ENCODE data around the gene POLR3A. TPM values are rescaled to one million over a fixed set of nuclear protein-coding genes. Genes with fewer than 3 reads are reported as not detected.

Gene POLR3A
- total RNA-seq, 1 donor: 11.9 TPM

DNA sequence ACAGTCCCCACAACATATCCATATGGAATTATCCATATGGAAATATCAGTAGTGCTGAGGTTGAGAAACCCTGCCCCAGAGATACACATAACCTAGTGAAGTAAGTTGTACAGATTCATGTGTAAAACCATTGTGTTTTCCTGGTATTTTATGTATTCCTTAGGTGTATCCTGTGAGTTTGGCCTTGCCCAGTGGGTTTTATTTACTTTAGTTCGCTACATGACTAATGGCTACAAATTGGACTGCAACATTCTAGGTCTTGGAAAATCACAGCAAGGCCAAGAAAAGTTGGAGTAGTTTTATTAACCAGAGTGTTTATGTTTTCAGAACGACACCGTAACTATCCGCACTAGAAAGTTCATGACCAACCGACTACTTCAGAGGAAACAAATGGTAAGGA, 5.7 kb upstream of the POLR3A start:
- peaks cover 42% of the 10 kb centered on the region for H3K4me1 ChIP-seq (ENCODE audit: insufficient read depth, low read length)
- peaks cover 61% of the 10 kb centered on the region for H3K79me2 ChIP-seq (ENCODE audit: insufficient read depth, low read length)
- H3K9me3 ChIP-seq (ENCODE audit: low read depth, low read length): no peaks in the 10 kb centered on the region
- DNase-seq (ENCODE audit: insufficient read length, low spot score, missing footprints): peak; percentile 8
- H2AFZ ChIP-seq (ENCODE audit: low read length): no peak overlapping the region
- no peaks in the 10 kb centered on the region for H3K27me3 ChIP-seq (ENCODE audit: insufficient read depth, low read length)
- peak overlapping the region; percentile 95 for H3K4me2 ChIP-seq (ENCODE audit: insufficient read depth, low read length)
- H4K20me1 ChIP-seq (ENCODE audit: insufficient read depth, low read length): peaks cover 58% of the 10 kb centered on the region
- H3K4me3 ChIP-seq (ENCODE audit: insufficient read depth, low read length): peak overlapping the region; percentile 98
- H3K36me3 ChIP-seq (ENCODE audit: insufficient read depth, low read length): peaks cover 50% of the 10 kb centered on the region
- TF ChIP-seq, protein P1, sequence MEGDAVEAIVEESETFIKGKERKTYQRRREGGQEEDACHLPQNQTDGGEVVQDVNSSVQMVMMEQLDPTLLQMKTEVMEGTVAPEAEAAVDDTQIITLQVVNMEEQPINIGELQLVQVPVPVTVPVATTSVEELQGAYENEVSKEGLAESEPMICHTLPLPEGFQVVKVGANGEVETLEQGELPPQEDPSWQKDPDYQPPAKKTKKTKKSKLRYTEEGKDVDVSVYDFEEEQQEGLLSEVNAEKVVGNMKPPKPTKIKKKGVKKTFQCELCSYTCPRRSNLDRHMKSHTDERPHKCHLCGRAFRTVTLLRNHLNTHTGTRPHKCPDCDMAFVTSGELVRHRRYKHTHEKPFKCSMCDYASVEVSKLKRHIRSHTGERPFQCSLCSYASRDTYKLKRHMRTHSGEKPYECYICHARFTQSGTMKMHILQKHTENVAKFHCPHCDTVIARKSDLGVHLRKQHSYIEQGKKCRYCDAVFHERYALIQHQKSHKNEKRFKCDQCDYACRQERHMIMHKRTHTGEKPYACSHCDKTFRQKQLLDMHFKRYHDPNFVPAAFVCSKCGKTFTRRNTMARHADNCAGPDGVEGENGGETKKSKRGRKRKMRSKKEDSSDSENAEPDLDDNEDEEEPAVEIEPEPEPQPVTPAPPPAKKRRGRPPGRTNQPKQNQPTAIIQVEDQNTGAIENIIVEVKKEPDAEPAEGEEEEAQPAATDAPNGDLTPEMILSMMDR (IDR thresholded peaks at IDR 0.05; ENCODE audit: extremely low read depth, low read depth, low read length): no peak
- H3K27ac ChIP-seq (ENCODE audit: low read depth, low read length): peak overlapping the region; percentile 71

DNA sequence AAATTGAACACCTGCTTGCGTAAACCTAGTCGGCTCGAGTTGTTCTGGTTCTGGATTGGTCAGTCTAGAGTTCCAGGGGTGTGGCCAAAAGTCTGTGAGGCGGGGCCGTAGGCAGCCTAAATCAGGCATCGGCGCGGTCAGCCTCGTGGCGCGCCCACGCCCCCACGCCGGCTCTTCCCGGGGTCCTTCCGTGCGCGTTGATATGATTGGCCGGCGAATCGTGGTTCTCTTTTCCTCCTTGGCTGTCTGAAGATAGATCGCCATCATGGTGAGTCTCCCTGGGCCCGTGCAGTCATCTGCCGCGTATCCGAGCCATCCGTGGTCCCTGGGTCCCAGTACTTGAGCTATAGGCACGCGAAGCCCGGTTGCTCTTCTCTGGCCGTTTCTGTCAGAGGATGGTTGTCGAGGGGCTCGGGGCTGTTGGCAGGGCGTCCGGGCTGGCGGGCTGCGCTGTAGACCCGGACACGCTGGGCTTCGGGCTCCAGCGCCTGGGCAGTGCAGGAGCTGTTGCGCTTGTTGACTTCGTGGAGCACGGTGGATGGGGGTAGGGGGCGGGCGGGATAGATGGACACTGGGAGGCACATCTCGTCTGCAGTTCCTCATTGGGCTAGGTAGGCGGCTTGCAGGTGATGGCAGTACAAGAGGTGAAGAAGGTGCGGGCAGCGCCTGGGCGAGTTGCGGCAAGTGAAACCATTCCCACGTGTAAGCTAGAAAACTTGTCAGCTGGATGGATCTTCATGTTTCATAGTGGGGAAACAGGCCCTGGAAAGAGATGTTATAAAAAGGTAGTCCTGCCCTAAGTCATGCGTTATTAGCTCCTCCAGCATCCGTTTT, 4.5 kb upstream of the POLR3A start, which contains the start of gene RPS24:
Gene RPS24, plus strand, starts transcription at position 227 of the 834 bp plus-strand sequence. Its CDS starts 39 bp downstream, at position 266.
- Histone ChIP-seq H3K79me2 (ENCODE audit: insufficient read depth, low read length) (peaks cover 55% of the 10 kb centered on the region), H3K27me3 (ENCODE audit: insufficient read depth, low read length) (no peaks in the 10 kb centered on the region), H3K9me3 (ENCODE audit: low read depth, low read length) (no peaks in the 10 kb centered on the region), H2AFZ (ENCODE audit: low read length) (peak within 1 kb of the TSS; percentile 95), H3K4me1 (ENCODE audit: insufficient read depth, low read length) (peaks cover 46% of the 10 kb centered on the region), H3K36me3 (ENCODE audit: insufficient read depth, low read length) (peaks cover 38% of the 10 kb centered on the region), H4K20me1 (ENCODE audit: insufficient read depth, low read length) (peaks cover 46% of the 10 kb centered on the region), H3K27ac (ENCODE audit: low read depth, low read length) (peak within 1 kb of the TSS; percentile 71), H3K4me2 (ENCODE audit: insufficient read depth, low read length) (peak within 1 kb of the TSS; percentile 95), H3K4me3 (ENCODE audit: insufficient read depth, low read length) (peak within 1 kb of the TSS; percentile 98)
- TF ChIP-seq, protein P1 (IDR thresholded peaks at IDR 0.05; ENCODE audit: extremely low read depth, low read depth, low read length): no peak
- DNase-seq (ENCODE audit: insufficient read length, low spot score, missing footprints): peak; percentile 95

DNA sequence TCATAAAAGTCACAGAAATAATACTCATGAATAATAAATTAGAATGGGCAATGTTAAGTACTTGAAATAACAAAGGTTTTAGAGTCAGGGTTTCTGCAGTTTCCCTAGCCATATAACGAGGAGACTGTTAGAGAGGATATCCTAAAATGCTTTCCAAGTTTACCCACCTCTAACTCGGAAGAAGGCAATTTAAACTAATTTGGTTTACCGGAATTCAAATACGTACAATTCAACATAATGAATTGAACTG, 4.0 kb upstream of the POLR3A start:
- H3K4me3 ChIP-seq (ENCODE audit: insufficient read depth, low read length): peak overlapping the region; percentile 98
- H2AFZ ChIP-seq (ENCODE audit: low read length): peak overlapping the region; percentile 49
- no peak overlapping the region for H3K27ac ChIP-seq (ENCODE audit: low read depth, low read length)
- H3K4me2 ChIP-seq (ENCODE audit: insufficient read depth, low read length): peak overlapping the region; percentile 95
- peaks cover 42% of the 10 kb centered on the region for H4K20me1 ChIP-seq (ENCODE audit: insufficient read depth, low read length)
- H3K4me1 ChIP-seq (ENCODE audit: insufficient read depth, low read length): peaks cover 50% of the 10 kb centered on the region
- no peaks in the 10 kb centered on the region for H3K9me3 ChIP-seq (ENCODE audit: low read depth, low read length)
- H3K27me3 ChIP-seq (ENCODE audit: insufficient read depth, low read length): no peaks in the 10 kb centered on the region
- H3K79me2 ChIP-seq (ENCODE audit: insufficient read depth, low read length): peaks cover 56% of the 10 kb centered on the region
- peaks cover 33% of the 10 kb centered on the region for H3K36me3 ChIP-seq (ENCODE audit: insufficient read depth, low read length)
- TF ChIP-seq, protein P1 (IDR thresholded peaks at IDR 0.05; ENCODE audit: extremely low read depth, low read depth, low read length): no peak
- DNase-seq (ENCODE audit: insufficient read length, low spot score, missing footprints): no peak

DNA sequence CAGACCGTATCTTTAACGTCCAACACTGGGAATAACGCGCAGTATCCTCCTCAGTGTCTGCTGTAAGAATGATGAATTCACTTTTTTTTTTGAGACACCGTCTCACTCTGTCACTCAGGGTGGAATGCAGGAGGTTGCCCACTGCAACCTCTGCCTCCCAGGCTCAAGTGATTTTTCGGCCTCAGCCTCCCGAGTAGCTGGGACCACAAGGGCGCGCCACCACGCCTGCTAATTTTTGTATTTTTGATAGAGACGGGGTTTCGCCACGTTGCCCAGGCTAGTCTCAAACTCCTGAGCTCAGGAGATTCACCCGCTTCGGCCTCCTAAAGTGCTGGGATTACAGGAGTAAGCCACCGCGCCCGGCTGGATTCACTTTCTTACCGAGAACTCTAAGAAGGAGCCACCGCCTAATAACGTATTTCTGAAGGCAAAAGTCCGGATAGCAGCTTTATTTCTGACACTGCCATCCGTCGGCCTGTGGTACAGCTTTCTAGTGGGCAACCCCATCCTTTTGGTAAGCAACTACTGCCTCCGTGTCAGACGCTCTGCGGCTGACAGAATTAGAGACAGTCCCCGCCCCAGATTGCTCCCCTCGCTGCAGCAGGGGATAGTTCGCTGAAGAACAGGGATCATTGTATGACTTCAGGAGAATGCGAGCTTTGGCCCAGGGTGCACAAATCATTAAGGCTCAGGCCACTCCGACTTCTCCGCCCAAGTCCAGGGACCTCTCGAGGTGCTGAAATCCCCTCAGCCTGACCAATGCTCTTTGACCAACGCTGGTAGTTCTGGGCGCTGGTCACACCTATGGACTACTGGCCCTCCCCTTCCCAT, 662 bp downstream of the POLR3A start:
- Histone ChIP-seq H3K4me2 (ENCODE audit: insufficient read depth, low read length) (peak overlapping the region; percentile 88), H3K79me2 (ENCODE audit: insufficient read depth, low read length) (peaks cover 33% of the 10 kb centered on the region), H3K4me3 (ENCODE audit: insufficient read depth, low read length) (peak overlapping the region; percentile 95), H4K20me1 (ENCODE audit: insufficient read depth, low read length) (peaks cover 15% of the 10 kb centered on the region), H3K27me3 (ENCODE audit: insufficient read depth, low read length) (no peaks in the 10 kb centered on the region), H3K9me3 (ENCODE audit: low read depth, low read length) (no peaks in the 10 kb centered on the region), H3K4me1 (ENCODE audit: insufficient read depth, low read length) (peaks cover 35% of the 10 kb centered on the region), H3K36me3 (ENCODE audit: insufficient read depth, low read length) (peaks cover 23% of the 10 kb centered on the region), H2AFZ (ENCODE audit: low read length) (peak overlapping the region; percentile 94), H3K27ac (ENCODE audit: low read depth, low read length) (peak overlapping the region; percentile 86)
- DNase-seq (ENCODE audit: insufficient read length, low spot score, missing footprints): peak; percentile 90
- TF ChIP-seq, protein P1 (IDR thresholded peaks at IDR 0.05; ENCODE audit: extremely low read depth, low read depth, low read length): no peak

All from osteoblast (primary cell).